ENCODE data around the gene CRAMP1.
A peak's percentile ranks its signal among the peaks of the same experiment; 100 is the strongest.
"Not testable (repeated sequence)": the region's sequence is repeated elsewhere in the genome, so short reads cannot be mapped to it uniquely, and the experiment has no call there.

The CRAMP1 gene

GRCh38 chr16:1688807-1689560, 76.8 kb downstream of the CRAMP1 start:
- no peak for DNase-seq

DNA sequence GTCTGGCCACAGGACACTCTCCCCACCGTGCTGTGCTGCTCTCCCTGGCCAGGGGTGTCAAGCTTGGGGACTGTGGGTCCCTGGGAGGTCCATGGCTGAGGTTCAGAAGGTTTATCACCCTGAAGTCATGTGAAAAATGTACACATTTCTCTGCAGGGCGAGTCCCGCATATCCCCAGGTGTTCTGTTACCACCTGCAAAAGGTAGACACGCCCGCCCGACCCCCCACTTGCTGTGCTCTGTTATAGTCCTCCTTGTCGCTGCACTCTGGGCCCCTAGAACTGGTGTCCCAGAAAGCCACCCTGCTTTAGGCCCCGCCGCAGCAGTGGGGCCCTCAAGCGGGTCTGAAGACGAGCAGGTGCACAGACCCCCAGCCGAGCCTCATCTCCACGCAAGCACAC, 77.7 kb downstream of the CRAMP1 start:
- no peak for DNase-seq

DNA sequence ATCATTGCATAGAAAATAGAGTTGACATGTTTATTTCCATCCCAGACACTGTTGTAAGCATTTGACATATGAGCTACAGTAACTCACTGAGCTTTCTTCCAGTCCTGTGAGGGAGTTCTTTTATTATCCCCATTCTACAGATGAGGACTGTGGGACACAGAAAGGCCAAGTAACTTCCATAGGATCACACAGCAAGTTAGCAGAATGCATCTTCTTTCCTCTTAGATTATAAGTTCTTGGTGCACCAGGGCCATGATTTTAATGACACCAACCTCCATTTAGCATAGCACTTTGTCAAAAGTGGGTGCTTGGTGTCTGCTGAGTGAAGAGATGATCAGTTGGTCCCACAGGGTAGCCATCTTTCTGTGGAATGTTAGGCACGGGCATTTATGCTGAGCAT, 78.7 kb downstream of the CRAMP1 start:
- no peak for DNase-seq

- no peak for DNase-seq
Measured at GRCh38 chr16:1691276-1691675, 79.1 kb downstream of the CRAMP1 start.

GRCh38 chr16:1691956-1692355, 79.8 kb downstream of the CRAMP1 start:
- DNase-seq, result no peak

DNA sequence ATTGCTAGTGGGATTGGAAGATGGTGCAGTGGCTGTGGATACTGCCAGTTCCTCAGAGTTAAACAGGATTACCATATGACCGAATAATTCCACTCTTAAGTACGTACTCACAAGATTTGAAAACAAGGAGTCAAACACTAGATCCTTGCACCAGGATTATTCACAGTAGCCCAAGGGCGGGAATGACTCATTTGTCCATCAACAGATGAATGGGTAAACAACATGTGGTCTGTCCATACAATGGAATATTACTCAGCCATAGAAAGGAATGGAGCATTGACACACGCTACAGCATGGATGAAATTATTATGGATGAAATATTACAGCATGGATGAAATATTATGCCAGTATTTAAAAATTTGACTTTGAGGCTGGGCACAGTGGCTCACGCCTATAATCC, 84.7 kb downstream of the CRAMP1 start:
- DNase-seq, result no peak

DNA sequence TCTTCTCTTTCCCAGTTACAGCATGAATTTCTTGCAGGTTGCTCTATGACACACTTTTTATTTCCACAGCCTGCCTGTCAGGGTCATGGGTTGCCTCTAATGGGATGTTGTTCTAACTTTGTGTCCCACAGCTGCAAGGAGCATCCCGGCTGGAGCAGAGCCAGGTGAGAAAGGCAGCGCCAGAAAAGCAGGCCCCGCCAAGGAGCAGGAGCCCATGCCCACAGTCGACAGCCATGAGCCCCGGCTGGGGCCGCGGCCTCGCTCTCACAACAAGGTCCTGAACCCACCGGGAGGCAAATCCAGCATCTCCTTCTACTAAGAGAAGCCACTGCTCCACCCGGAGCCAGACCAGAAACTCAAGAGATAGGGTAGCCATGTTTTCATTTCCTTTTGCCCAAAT, 86.5 kb downstream of the CRAMP1 start:
- DNase-seq, result no peak

GRCh38 chr16:1700246-1700645, 88.1 kb downstream of the CRAMP1 start:
- DNase-seq, result no peak

GRCh38 chr16:1701216-1701878, 89.2 kb downstream of the CRAMP1 start:
- DNase-seq, result no peak

GRCh38 chr16:1705324-1705687, 93.1 kb downstream of the CRAMP1 start:
- not testable (repeated sequence) for DNase-seq

DNA sequence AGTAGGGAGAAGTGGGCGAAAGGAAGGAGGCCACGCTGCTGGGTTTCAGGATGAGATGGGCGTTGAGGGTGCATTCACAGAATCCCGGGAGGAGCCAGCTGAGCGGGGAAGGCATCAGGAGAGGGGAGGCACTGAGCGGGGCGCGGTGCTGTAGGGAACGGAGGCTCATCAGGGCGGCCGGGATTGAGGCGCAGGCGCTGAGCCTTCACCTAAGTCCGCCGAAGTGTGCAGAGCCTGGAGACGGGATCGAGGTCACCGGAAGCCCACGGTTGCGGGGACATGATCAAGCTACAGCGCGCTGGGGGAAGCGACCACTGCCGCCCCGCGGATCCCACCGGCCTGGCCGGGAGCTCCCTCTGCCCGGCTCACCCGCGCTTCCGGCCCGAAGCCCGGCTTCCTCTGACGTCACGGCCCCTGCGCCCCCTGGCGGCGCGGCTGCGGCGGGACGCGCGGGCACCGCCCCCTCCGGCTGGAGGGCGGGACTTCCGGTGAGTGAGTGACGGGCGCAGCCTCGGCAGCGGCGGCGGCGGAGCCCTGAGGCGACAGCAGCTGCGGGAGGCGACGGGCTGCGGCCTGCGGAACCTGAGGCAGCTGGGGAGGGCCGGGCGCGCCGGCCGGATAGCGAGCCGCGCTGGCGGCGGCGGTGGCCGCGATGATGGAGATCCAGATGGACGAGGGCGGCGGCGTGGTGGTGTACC, 93.7 kb downstream of the CRAMP1 start, which contains the start of gene MAPK8IP3:
Gene MAPK8IP3, plus strand, starts transcription at position 508 of the 698 bp plus-strand sequence. Its CDS starts 145 bp downstream, at position 653.
- DNase-seq, result peak; percentile 95

- DNase-seq, result peak; percentile 49
Measured at GRCh38 chr16:1706386-1707192, 94.4 kb downstream of the CRAMP1 start.

GRCh38 chr16:1707193-1707790, 95.1 kb downstream of the CRAMP1 start:
- peak; percentile 10 for DNase-seq

DNA sequence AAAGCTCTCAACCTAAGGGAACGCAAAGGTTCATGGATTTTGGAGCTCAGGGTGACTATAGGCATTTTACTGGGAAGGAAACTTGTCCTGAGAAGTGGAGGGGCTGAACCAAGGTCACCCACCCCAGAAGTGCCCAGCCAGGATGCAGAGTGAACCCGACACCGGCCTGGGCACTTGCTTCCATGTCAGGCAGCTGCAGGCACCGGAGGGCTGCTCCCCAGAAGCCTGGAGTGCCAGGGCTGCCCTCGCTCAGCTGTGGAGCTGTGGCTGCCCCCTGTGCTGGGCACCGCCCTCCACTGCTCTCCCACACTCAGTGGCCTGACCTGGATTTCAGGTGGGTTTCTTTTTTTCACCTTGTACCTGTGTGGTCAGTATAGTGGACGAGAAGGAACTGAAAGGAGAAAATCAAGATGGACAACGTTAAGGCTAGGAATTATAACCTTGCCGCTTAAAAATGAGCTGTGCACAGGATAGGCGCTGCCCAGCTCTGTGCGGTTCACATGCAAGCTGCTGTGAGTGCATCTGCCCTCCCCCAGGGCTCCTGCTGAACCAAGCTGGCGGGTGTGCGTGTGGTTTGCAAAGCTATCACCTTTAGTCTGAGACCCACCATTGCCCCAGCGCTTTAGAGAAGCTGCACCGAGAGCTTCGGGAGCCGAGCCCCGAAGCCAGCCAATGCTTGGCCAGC, 96.1 kb downstream of the CRAMP1 start:
- DNase-seq, result no peak

DNA sequence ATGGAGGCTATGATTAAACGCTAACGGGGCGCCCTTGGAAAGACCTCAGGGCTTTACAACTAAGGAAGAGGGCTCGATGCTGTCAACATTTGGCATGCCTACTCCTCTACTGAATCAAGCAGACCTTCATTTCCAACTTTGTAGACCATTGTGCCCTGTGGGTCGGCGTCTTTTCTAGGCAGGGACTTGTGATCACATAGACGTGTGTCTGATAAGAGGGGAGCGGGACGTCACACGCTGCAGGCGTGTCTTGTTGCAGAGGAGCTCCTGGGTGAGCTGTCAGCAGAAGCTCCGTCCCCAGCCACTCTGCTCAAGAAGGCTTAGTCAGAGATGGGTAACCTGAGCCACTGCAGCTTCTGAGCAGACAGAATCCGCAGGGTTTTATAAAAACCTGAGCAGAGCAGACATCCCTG, 96.6 kb downstream of the CRAMP1 start:
- no peak for DNase-seq

DNA sequence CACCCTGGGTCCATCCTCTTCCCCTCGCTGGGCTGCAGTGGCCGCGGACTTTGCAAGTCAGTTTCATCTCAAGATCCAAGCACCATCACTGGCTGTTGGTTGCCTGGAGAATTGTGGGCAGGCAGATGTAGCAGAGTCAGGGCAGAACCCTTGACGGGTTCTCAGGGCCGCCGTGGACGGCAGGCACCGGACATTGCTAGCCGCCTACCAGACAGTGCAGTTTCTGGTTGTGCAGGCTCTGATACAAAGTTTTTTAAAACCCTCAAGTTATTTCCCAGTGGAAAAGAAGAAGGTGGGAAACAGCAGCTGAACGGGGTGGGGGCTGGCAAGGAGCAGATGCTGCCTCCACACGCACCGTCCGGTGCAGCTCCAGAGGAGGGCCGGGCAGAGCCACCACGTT, 97.2 kb downstream of the CRAMP1 start:
- DNase-seq, result no peak

GRCh38 chr16:1710811-1711507, 98.8 kb downstream of the CRAMP1 start:
- DNase-seq, result no peak

DNA sequence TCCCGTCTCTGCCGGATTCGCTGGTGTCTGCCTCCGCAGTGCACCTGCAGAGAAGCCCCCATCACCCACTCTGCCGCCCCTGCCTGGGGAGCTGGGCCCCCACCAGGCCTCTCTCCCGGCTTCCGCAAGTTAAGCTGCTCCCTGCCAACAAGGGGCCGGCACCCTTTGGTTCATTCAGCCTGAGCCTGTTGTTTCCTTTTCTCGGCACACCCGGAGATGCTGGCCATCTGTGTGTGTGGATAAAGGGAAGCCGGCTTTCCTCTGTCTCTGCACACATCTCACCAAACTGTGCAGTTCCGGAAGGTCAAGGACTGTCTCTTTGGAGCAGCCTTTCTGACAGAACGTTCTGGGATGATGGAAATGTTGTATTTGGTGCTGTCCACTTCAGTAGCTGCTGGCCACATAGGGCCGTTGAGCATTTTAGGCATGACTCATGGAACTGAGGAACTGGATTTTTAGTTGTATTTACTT, 100.7 kb downstream of the CRAMP1 start:
- no peak for DNase-seq

- DNase-seq, result no peak
Measured at GRCh38 chr16:1713331-1713730, 101.2 kb downstream of the CRAMP1 start.

DNA sequence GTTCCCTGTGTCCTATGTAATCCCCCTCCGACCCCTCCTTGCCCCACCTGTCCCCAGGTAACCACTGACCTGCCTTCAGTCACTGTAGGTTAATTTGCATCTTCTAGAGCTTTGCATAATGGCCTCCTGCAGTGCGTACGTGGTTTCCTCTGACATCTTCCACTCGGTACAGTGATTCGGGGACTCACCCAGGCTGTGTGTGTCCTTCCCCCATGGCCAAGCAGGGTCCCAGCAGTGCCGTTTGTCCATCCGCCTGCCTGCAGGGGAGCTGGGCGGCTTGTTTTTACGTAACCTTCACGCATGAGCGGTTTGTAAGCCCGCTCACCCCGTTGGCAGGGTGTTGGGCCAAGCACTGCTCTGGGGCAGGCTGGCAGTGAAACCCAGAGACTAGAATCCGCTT, 101.8 kb downstream of the CRAMP1 start:
- no peak for DNase-seq

DNA sequence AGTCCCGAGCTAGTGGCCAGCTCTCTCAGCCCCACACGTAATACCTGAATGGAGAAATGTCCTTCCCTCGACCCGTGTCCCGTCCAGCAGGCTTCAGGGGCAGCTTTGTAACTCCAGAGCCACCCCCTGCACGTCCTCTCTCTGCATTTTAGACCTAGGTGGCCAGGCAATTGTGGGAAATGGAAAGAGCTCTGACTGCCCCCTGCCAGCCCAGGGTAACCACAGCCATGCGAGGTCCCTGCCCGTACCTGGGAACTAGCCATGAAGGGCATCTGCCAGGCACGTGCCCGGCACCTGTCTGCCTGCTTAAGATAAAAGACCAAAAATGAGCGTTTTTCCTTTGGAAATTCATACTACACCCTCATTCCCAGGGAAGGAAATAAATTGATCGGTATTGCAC, 103.1 kb downstream of the CRAMP1 start:
- DNase-seq, result no peak

Measured in CD4-positive, alpha-beta T cell treated with Interleukin-17A for 1 hour (primary cell).